ENCODE data around the gene C4B. TPM values are rescaled to one million over a fixed set of nuclear protein-coding genes. Genes with fewer than 3 reads are reported as not detected.
A peak's percentile ranks its signal among the peaks of the same experiment; 100 is the strongest.

C4B gene
- total RNA-seq, 4 donors from 2014 or later, result 2.2 to 7.4 (median 5.2) TPM

- WGBS, 2 donors, result 89 to 100% methylated on average over 1 to 2 of the region's 2 CpGs
- peak overlapping the region in 1 of 4 donors; percentile 83 for H3K27ac ChIP-seq
- peaks cover 0 to 37% (median 0%) of the 10 kb centered on the region in 4 donors for H3K27me3 ChIP-seq
- peaks cover 15 to 71% (median 36%) of the 10 kb centered on the region in 3 donors for H3K4me1 ChIP-seq
- H3K9me3 ChIP-seq, result no peaks in the 10 kb centered on the region
- H3K36me3 ChIP-seq, result peaks cover 0 to 4% (median 0%) of the 10 kb centered on the region in 3 donors
- DNase-seq, result no peak
- no peak for TF ChIP-seq POLR2A (IDR thresholded peaks at IDR 0.05)
- TF ChIP-seq CTCF (IDR thresholded peaks at IDR 0.05), result no peak
- H3K4me3 ChIP-seq, result no peak overlapping the region
- intact Hi-C loops (cut with DNase I), result no loop called here
These were observed 70.2 kb downstream of the C4B start for GRCh38 chr6:32084780-32085179.

Small RNAs within 50 kb of the gene (small RNA-seq; reads per million reads assigned to genes)
- 0 reads per million in 4 donors for gene RNA5SP206

Other genes starting within 250 kb of the C4B start
- gene VWA7, start 237.5 kb upstream of the C4B start, total RNA-seq, result under 1 TPM; 0.22 to 0.80 (median 0.58) TPM
- gene VARS1, start 219.0 kb upstream of the C4B start, total RNA-seq, result 10 to 100 TPM; 35.0 to 72.3 (median 45.5) TPM
- gene LSM2, start 207.8 kb upstream of the C4B start, total RNA-seq, result 10 to 100 TPM; 27.1 to 70.8 (median 36.6) TPM
- under 1 TPM; 0.35 to 0.97 (median 0.57) TPM for gene HSPA1L, start 199.5 kb upstream of the C4B start, total RNA-seq
- gene HSPA1A, start 199.3 kb upstream of the C4B start, total RNA-seq, result 100 to 1,000 TPM; 158 to 362 (median 223) TPM
- gene HSPA1B, start 187.1 kb upstream of the C4B start, total RNA-seq, result 100 to 1,000 TPM; 209 to 553 (median 252) TPM
- 10 to 100 TPM; 13.6 to 23.6 (median 17.3) TPM for gene NEU1, start 152.0 kb upstream of the C4B start, total RNA-seq
- 1 to 10 TPM in 2 of 4 donors, under 1 TPM in 1, not detected in 1; 0.38 to 3.6 (median 1.3) TPM for gene SLC44A4, start 135.8 kb upstream of the C4B start, total RNA-seq
- 10 to 100 TPM; 23.4 to 34.5 (median 27.4) TPM for gene EHMT2, start 117.1 kb upstream of the C4B start, total RNA-seq
- 1 to 10 TPM in 2 of 4 donors, under 1 TPM in 2; 0.83 to 2.8 (median 1.0) TPM for gene ZBTB12, start 112.7 kb upstream of the C4B start, total RNA-seq
- gene C2, start 87.1 kb upstream of the C4B start, total RNA-seq, result 10 to 100 TPM in 2 of 4 donors, 1 to 10 TPM in 2; 1.1 to 15.2 (median 6.4) TPM
- gene CFB, start 68.7 kb upstream of the C4B start, total RNA-seq, result 10 to 100 TPM; 10.4 to 81.1 (median 22.4) TPM
- 10 to 100 TPM; 52.6 to 83.9 (median 64.4) TPM for gene NELFE, start 55.8 kb upstream of the C4B start, total RNA-seq
- gene SKIC2, start 55.6 kb upstream of the C4B start, total RNA-seq, result 10 to 100 TPM; 24.6 to 32.4 (median 26.8) TPM
- gene DXO, start 42.7 kb upstream of the C4B start, total RNA-seq, result 10 to 100 TPM in 1 of 4 donors, 1 to 10 TPM in 3; 7.8 to 13.2 (median 8.8) TPM
- 10 to 100 TPM in 1 of 4 donors, 1 to 10 TPM in 3; 2.0 to 11.8 (median 5.2) TPM for gene C4A, start 32.7 kb upstream of the C4B start, total RNA-seq
- gene CYP21A2, start 23.6 kb downstream of the C4B start, total RNA-seq, result under 1 TPM in 1 of 4 donors, not detected in 3; 0.22 TPM
- gene TNXB, start 94.5 kb downstream of the C4B start, total RNA-seq, result 100 to 1,000 TPM in 1 of 4 donors, 10 to 100 TPM in 3; 10.5 to 102 (median 31.0) TPM
- 10 to 100 TPM; 27.3 to 45.4 (median 30.0) TPM for gene ATF6B, start 113.5 kb downstream of the C4B start, total RNA-seq
- 10 to 100 TPM in 1 of 4 donors, 1 to 10 TPM in 3; 5.9 to 16.7 (median 6.8) TPM for gene FKBPL, start 115.5 kb downstream of the C4B start, total RNA-seq
- under 1 TPM in 3 of 4 donors, not detected in 1; 0.35 to 0.87 (median 0.57) TPM for gene PRRT1, start 137.1 kb downstream of the C4B start, total RNA-seq
- 100 to 1,000 TPM in 1 of 4 donors, 10 to 100 TPM in 3; 17.3 to 133 (median 23.7) TPM for gene PPT2, start 139.3 kb downstream of the C4B start, total RNA-seq
- 10 to 100 TPM in 2 of 4 donors, 1 to 10 TPM in 2; 4.8 to 15.1 (median 8.2) TPM for gene EGFL8, start 149.8 kb downstream of the C4B start, total RNA-seq
- gene AGPAT1, start 161.3 kb downstream of the C4B start, total RNA-seq, result 10 to 100 TPM; 17.6 to 34.0 (median 19.1) TPM
- gene RNF5, start 163.6 kb downstream of the C4B start, total RNA-seq, result 10 to 100 TPM; 20.8 to 59.0 (median 40.8) TPM
- 1 to 10 TPM in 3 of 4 donors, under 1 TPM in 1; 0.59 to 1.7 (median 1.4) TPM for gene AGER, start 169.5 kb downstream of the C4B start, total RNA-seq
- gene PBX2, start 175.4 kb downstream of the C4B start, total RNA-seq, result 10 to 100 TPM; 27.1 to 40.2 (median 28.9) TPM
- 10 to 100 TPM in 2 of 4 donors, 1 to 10 TPM in 2; 1.6 to 14.1 (median 6.5) TPM for gene GPSM3, start 177.8 kb downstream of the C4B start, total RNA-seq
- 10 to 100 TPM in 1 of 4 donors, 1 to 10 TPM in 3; 4.7 to 13.2 (median 5.9) TPM for gene NOTCH4, start 209.3 kb downstream of the C4B start, total RNA-seq

Measured in esophagus squamous epithelium (tissue), 5 donors.